WERI-Rb-1 (cell line): ENCODE data around the gene IRF3.

Experiments
- DNase-seq: peaks from one replicate; pipeline ENCODE4 v3.0.0-alpha.2; 2020
- H3K27ac ChIP-seq: fragments of 250-450 bp; sonication (Bioruptor Pico); 2 replicates; pipeline ENCODE4 v1.5.1; 2020; ENCODE audit warnings: mild to moderate bottlenecking, moderate library complexity
- H3K27me3 ChIP-seq: fragments of 250-450 bp; sonication (Bioruptor Pico); 2 replicates; pipeline ENCODE4 v1.5.1; 2021; ENCODE audit warnings: mild to moderate bottlenecking, low read depth, moderate library complexity; ENCODE audit not compliant: insufficient read depth, severe bottlenecking
- H3K36me3 ChIP-seq: fragments of 250-450 bp; sonication (Bioruptor Pico); 2 replicates; pipeline ENCODE4 v1.5.1; 2020; ENCODE audit warnings: mild to moderate bottlenecking, moderate library complexity
- H3K4me3 ChIP-seq: 2 replicates; pipeline ENCODE4 v1.5.1; 2011; ENCODE audit warnings: low read depth, mild to moderate bottlenecking, control low read depth, low read length
- H3K9me3 ChIP-seq: fragments of 250-450 bp; sonication (Bioruptor Pico); 2 replicates; pipeline ENCODE4 v1.5.1; 2021; ENCODE audit warnings: mild to moderate bottlenecking, moderate library complexity; ENCODE audit not compliant: severe bottlenecking
- TF ChIP-seq, protein P1 (sequence below): IDR thresholded peaks from 2 replicates; pipeline ENCODE4 v1.5.1; 2011; ENCODE audit warnings: low read depth, mild to moderate bottlenecking, control low read depth, inconsistent platforms, low read length

The IRF3 gene, protein sequence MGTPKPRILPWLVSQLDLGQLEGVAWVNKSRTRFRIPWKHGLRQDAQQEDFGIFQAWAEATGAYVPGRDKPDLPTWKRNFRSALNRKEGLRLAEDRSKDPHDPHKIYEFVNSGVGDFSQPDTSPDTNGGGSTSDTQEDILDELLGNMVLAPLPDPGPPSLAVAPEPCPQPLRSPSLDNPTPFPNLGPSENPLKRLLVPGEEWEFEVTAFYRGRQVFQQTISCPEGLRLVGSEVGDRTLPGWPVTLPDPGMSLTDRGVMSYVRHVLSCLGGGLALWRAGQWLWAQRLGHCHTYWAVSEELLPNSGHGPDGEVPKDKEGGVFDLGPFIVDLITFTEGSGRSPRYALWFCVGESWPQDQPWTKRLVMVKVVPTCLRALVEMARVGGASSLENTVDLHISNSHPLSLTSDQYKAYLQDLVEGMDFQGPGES

GRCh38 chr19:49665351-49666119 lies at the start of gene IRF3, which contains the start of gene BCL2L12:
TSS of gene IRF3 (minus strand) at chr19:49665857. CDS start at chr19:49664838, 1,019 bp downstream.
TSS of gene BCL2L12 (plus strand) at chr19:49665933. CDS start at chr19:49666693, 760 bp downstream.
- H3K9me3 ChIP-seq, result no peaks in the 10 kb centered on the region
- H3K36me3 ChIP-seq, result peaks cover 24% of the 10 kb centered on the region
- no peaks in the 10 kb centered on the region for H3K27me3 ChIP-seq
- DNase-seq, result peak; percentile 95
- H3K27ac ChIP-seq, result peak within 1 kb of the TSS; percentile 70
- TF ChIP-seq, protein P1, sequence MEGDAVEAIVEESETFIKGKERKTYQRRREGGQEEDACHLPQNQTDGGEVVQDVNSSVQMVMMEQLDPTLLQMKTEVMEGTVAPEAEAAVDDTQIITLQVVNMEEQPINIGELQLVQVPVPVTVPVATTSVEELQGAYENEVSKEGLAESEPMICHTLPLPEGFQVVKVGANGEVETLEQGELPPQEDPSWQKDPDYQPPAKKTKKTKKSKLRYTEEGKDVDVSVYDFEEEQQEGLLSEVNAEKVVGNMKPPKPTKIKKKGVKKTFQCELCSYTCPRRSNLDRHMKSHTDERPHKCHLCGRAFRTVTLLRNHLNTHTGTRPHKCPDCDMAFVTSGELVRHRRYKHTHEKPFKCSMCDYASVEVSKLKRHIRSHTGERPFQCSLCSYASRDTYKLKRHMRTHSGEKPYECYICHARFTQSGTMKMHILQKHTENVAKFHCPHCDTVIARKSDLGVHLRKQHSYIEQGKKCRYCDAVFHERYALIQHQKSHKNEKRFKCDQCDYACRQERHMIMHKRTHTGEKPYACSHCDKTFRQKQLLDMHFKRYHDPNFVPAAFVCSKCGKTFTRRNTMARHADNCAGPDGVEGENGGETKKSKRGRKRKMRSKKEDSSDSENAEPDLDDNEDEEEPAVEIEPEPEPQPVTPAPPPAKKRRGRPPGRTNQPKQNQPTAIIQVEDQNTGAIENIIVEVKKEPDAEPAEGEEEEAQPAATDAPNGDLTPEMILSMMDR, result no peak
- H3K4me3 ChIP-seq, result peak within 1 kb of the TSS; percentile 75

- Histone ChIP-seq H3K4me3 (no peak overlapping the region), H3K27me3 (no peaks in the 10 kb centered on the region), H3K27ac (no peak overlapping the region), H3K36me3 (peaks cover 21% of the 10 kb centered on the region), H3K9me3 (peaks cover 3% of the 10 kb centered on the region)
- TF ChIP-seq, protein P1, result no peak
- no peak for DNase-seq
Measured at GRCh38 chr19:49713236-49713845, 47.7 kb upstream of the IRF3 start.

DNA sequence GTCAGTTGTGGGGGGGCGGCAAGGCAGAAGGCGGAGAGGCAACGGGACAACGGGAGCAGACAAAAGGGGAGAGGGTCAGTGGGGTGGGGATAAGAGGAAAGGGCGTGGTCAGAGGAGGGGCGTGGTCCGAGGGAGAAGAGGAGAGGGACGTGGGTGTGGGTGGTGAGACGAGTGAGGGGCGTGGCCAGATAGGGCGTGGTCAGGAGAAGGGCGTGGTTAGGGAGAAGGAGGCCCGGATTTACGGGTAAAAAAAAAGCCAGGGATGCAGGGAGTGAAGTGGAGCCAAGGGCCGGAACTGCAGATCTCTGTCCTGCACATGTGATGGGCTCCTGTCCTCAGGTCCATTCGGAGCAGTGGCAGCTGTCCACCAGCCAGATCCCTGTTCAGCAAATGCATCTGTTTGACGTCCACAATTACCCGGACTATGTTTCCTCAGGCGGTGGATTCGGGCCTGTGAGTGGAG lies 46.8 kb upstream of the IRF3 start:
- peak; percentile 55 for DNase-seq

DNA sequence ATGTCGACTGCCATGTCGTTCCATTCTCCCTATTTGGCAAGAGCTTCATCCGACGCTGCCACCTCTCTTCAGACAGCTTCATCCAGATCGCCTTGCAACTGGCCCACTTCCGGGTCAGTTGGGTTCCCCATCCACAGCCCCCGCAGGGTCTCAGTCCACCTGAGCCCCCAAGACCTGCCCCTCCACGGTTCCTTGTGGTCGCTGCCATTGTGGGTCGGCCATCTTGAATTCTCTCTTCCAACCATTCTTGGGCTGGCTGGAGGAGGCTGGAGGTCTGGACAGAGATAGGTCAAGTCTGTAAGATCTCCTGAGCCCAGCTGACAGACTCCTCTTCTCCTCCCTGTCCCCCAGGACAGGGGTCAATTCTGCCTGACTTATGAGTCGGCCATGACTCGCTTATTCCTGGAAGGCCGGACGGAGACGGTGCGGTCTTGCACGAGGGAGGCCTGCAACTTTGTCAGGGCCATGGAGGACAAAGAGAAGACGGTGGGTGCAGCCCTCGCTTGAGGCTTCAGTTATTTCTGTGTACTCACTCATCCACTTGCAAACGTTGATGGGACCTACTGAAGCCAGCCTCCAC lies 44.8 kb upstream of the IRF3 start:
- Histone ChIP-seq H3K27ac (no peak overlapping the region), H3K9me3 (peaks cover 3% of the 10 kb centered on the region), H3K4me3 (no peak overlapping the region), H3K27me3 (no peaks in the 10 kb centered on the region), H3K36me3 (peaks cover 35% of the 10 kb centered on the region)
- DNase-seq, result no peak
- TF ChIP-seq, protein P1, result no peak

More for the DNA sequence above, 46.8 kb upstream of the IRF3 start:
- TF ChIP-seq, protein P1, result no peak
- Histone ChIP-seq H3K9me3 (peaks cover 3% of the 10 kb centered on the region), H3K4me3 (no peak overlapping the region), H3K36me3 (peaks cover 21% of the 10 kb centered on the region), H3K27me3 (no peaks in the 10 kb centered on the region), H3K27ac (no peak overlapping the region)

DNA sequence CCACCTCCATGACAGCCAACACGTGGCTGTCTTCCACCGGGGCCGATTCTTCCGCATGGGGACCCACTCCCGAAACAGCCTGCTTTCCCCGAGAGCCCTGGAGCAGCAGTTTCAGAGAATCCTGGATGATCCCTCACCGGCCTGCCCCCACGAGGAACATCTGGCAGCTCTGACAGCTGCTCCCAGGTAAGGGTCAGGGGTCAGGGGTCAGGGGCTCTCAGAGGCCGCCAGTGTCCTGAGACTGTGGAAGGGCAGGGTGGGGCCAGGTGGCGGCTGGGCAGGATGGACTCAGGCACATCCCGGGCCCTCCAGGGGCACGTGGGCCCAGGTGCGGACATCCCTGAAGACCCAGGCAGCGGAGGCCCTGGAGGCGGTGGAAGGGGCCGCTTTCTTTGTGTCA lies 40.3 kb upstream of the IRF3 start:
- H3K9me3 ChIP-seq, result no peaks in the 10 kb centered on the region
- peaks cover 28% of the 10 kb centered on the region for H3K36me3 ChIP-seq
- TF ChIP-seq, protein P1, result no peak
- H3K4me3 ChIP-seq, result no peak overlapping the region
- DNase-seq, result no peak
- no peaks in the 10 kb centered on the region for H3K27me3 ChIP-seq
- H3K27ac ChIP-seq, result no peak overlapping the region
